Measurements from ENCODE around the gene ACKR2.

ACKR2 gene

GRCh38 chr3:42814246-42814645 is 5.0 kb downstream of the ACKR2 start:
- Histone ChIP-seq H2AFZ (ENCODE audit: low read length) (no peak overlapping the region), H3K4me3 (ENCODE audit: low read length, poor library complexity, severe bottlenecking) (no peak overlapping the region), H4K20me1 (ENCODE audit: insufficient read depth, low read length, poor library complexity, severe bottlenecking) (no peaks in the 10 kb centered on the region), H3K4me2 (ENCODE audit: low read depth, low read length, poor library complexity, severe bottlenecking) (no peak overlapping the region), H3K36me3 (ENCODE audit: insufficient read depth, low read length) (no peaks in the 10 kb centered on the region), H3K27me3 (ENCODE audit: insufficient read depth, low read length, poor library complexity, severe bottlenecking) (no peaks in the 10 kb centered on the region), H3K4me1 (ENCODE audit: insufficient read depth, low read length, poor library complexity, severe bottlenecking) (no peaks in the 10 kb centered on the region), H3K79me2 (ENCODE audit: insufficient read depth, low read length) (no peaks in the 10 kb centered on the region), H3K9ac (ENCODE audit: low read depth, low read length, poor library complexity, severe bottlenecking) (no peak overlapping the region), H3F3A (ENCODE audit: low read depth) (no peaks in the 10 kb centered on the region), H3K9me2 (replicated peaks; ENCODE audit: low read depth, low read length) (no peaks in the 10 kb centered on the region), H3K9me3 (ENCODE audit: insufficient read depth, low read depth, low read length) (no peaks in the 10 kb centered on the region)
- TF ChIP-seq CTCF (conservative IDR thresholded peaks at IDR 0.05; ENCODE audit: low read length): no peak
- no peak for TF ChIP-seq EZH2phosphoT487 (IDR thresholded peaks at IDR 0.05; ENCODE audit: borderline replicate concordance)

DNA sequence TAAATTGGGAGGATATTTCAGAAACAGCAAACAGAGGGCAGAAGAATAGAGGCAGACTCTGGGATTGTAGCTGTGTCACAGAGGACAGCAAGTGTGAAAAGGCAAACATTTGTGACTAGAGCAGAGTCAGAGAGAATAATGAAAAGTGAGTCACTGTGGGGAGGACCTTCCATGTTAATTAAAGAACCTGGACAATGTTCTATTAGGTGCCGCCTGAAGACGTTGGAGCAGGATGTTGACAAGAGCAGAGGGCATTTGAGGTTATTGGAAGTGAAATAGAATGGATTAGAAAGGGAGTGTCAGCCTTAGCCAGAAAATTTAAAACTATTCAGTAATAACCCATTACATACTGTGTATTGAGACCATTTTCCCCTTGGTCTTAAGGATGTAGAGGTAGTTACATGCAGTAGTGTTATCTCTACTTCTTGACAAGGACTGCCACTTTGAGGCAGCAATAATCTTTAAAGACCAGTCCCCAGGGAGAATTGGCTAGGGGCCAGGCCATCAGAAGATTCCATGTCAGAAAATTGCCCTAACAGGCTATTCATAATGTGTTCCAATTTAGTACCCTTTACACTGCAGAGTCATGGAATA is 5.8 kb downstream of the ACKR2 start:
- Histone ChIP-seq H3K79me2 (ENCODE audit: insufficient read depth, low read length) (no peaks in the 10 kb centered on the region), H3K9me2 (replicated peaks; ENCODE audit: low read depth, low read length) (no peaks in the 10 kb centered on the region), H3K27me3 (ENCODE audit: insufficient read depth, low read length, poor library complexity, severe bottlenecking) (no peaks in the 10 kb centered on the region), H3K36me3 (ENCODE audit: insufficient read depth, low read length) (no peaks in the 10 kb centered on the region), H3K9ac (ENCODE audit: low read depth, low read length, poor library complexity, severe bottlenecking) (no peak overlapping the region), H3K4me2 (ENCODE audit: low read depth, low read length, poor library complexity, severe bottlenecking) (no peak overlapping the region), H2AFZ (ENCODE audit: low read length) (no peak overlapping the region), H3K4me1 (ENCODE audit: insufficient read depth, low read length, poor library complexity, severe bottlenecking) (no peaks in the 10 kb centered on the region), H3F3A (ENCODE audit: low read depth) (no peaks in the 10 kb centered on the region), H3K9me3 (ENCODE audit: insufficient read depth, low read depth, low read length) (no peaks in the 10 kb centered on the region), H4K20me1 (ENCODE audit: insufficient read depth, low read length, poor library complexity, severe bottlenecking) (no peaks in the 10 kb centered on the region), H3K4me3 (ENCODE audit: low read length, poor library complexity, severe bottlenecking) (no peak overlapping the region)
- no peak for TF ChIP-seq EZH2phosphoT487 (IDR thresholded peaks at IDR 0.05; ENCODE audit: borderline replicate concordance)
- TF ChIP-seq CTCF (conservative IDR thresholded peaks at IDR 0.05; ENCODE audit: low read length): no peak

- H3K4me3 ChIP-seq (ENCODE audit: low read length, poor library complexity, severe bottlenecking): no peak overlapping the region
- H4K20me1 ChIP-seq (ENCODE audit: insufficient read depth, low read length, poor library complexity, severe bottlenecking): no peaks in the 10 kb centered on the region
- no peaks in the 10 kb centered on the region for H3K36me3 ChIP-seq (ENCODE audit: insufficient read depth, low read length)
- no peaks in the 10 kb centered on the region for H3K9me3 ChIP-seq (ENCODE audit: insufficient read depth, low read depth, low read length)
- no peak overlapping the region for H3K4me2 ChIP-seq (ENCODE audit: low read depth, low read length, poor library complexity, severe bottlenecking)
- H2AFZ ChIP-seq (ENCODE audit: low read length): no peak overlapping the region
- H3K79me2 ChIP-seq (ENCODE audit: insufficient read depth, low read length): no peaks in the 10 kb centered on the region
- no peak for TF ChIP-seq EZH2phosphoT487 (IDR thresholded peaks at IDR 0.05; ENCODE audit: borderline replicate concordance)
- TF ChIP-seq CTCF (conservative IDR thresholded peaks at IDR 0.05; ENCODE audit: low read length): no peak
- no peaks in the 10 kb centered on the region for H3K27me3 ChIP-seq (ENCODE audit: insufficient read depth, low read length, poor library complexity, severe bottlenecking)
- no peaks in the 10 kb centered on the region for H3F3A ChIP-seq (ENCODE audit: low read depth)
- no peaks in the 10 kb centered on the region for H3K4me1 ChIP-seq (ENCODE audit: insufficient read depth, low read length, poor library complexity, severe bottlenecking)
- no peak overlapping the region for H3K9ac ChIP-seq (ENCODE audit: low read depth, low read length, poor library complexity, severe bottlenecking)
- H3K9me2 ChIP-seq (replicated peaks; ENCODE audit: low read depth, low read length): no peaks in the 10 kb centered on the region
Observed at GRCh38 chr3:42815826-42816225, 6.6 kb downstream of the ACKR2 start.
